Adrenal gland (tissue), 5 donors: Measurements from ENCODE around the gene FOXP2.

Experiments used
- POLR2A ChIP-seq, 2 donors: fragments of 450-650 bp; IDR thresholded peaks; one replicate each; pipeline ENCODE4 v1.6.1; 2017; ENCODE audit warnings: antibody characterized with exemption in 2 of 2, mild to moderate bottlenecking in 2 of 2, moderate library complexity in 1 of 2
- TF ChIP-seq, protein P1 (sequence below), 6 experiments: fragments of 450-650 bp in 4 of 6; fragments of 200-600 bp in 2 of 6; sonication (generic) in 1 of 6; IDR thresholded peaks; 1 replicate in 5 of 6; 2 replicates in 1 of 6; pipeline versions ENCODE4 v1.5.1 to v1.8.0; 2016 to 2021; ENCODE audit warnings: antibody characterized with exemption in 6 of 6, mild to moderate bottlenecking in 2 of 6, moderate library complexity in 1 of 6
- donor health status: DM: no; HTN: no; CAD: no.

DNA sequence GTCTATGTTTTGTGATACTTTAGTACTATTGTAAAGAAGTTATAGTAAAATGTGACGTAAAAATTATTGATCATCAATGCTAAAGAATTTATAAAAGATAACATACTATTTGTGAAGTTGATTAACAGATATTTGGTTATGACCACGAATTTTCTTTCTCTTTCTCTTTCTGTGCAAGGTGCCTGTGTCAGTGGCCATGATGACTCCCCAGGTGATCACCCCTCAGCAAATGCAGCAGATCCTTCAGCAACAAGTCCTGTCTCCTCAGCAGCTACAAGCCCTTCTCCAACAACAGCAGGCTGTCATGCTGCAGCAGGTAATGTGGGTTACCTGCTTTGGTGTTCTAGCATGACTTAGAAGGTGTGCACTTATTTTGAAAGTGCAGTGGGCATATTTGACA is 213.7 kb downstream of the FOXP2 start:
- TF ChIP-seq, protein P1, sequence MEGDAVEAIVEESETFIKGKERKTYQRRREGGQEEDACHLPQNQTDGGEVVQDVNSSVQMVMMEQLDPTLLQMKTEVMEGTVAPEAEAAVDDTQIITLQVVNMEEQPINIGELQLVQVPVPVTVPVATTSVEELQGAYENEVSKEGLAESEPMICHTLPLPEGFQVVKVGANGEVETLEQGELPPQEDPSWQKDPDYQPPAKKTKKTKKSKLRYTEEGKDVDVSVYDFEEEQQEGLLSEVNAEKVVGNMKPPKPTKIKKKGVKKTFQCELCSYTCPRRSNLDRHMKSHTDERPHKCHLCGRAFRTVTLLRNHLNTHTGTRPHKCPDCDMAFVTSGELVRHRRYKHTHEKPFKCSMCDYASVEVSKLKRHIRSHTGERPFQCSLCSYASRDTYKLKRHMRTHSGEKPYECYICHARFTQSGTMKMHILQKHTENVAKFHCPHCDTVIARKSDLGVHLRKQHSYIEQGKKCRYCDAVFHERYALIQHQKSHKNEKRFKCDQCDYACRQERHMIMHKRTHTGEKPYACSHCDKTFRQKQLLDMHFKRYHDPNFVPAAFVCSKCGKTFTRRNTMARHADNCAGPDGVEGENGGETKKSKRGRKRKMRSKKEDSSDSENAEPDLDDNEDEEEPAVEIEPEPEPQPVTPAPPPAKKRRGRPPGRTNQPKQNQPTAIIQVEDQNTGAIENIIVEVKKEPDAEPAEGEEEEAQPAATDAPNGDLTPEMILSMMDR (IDR thresholded peaks at IDR 0.05): no peak
- no peak for TF ChIP-seq POLR2A (IDR thresholded peaks at IDR 0.05)
